WTC11 (cell line): ENCODE data around the gene QARS1. TPM values are rescaled to one million over a fixed set of nuclear protein-coding genes. Genes with fewer than 3 reads are reported as not detected.

ENCODE experiments used
- ATAC-seq: fragments of 200-7000 bp; cut with Tn5 transposase; 2 replicates; pipeline ENCODE4 v1.10.0; 2021; ENCODE audit warnings: mild to moderate bottlenecking, moderate library complexity
- CTCF ChIA-PET: fragments of 300-600 bp; sonication (Branson Sonifier 250); formaldehyde crosslinking; loops from one replicate; lab custom pipeline; 2021; ENCODE audit warnings: antibody characterized with exemption; lab: Charles Lee
- POLR2A ChIA-PET: fragments of 350-600 bp; sonication (Branson Sonifier 250); formaldehyde crosslinking; loops from one replicate; lab custom pipeline; 2021; ENCODE audit warnings: antibody characterized with exemption; lab: Charles Lee
- DNase-seq: peaks from one replicate; pipeline ENCODE4 v3.0.0; 2021; ENCODE audit warnings: low spot score
- H3K27ac Mint-ChIP-seq: 2 replicates; pipeline ENCODE4 v1.8.0; 2021; ENCODE audit warnings: mixed read lengths
- H3K27me3 Mint-ChIP-seq: 2 replicates; pipeline ENCODE4 v1.8.0; 2021; ENCODE audit warnings: low read depth, mild to moderate bottlenecking, moderate library complexity, mixed read lengths
- H3K36me3 Mint-ChIP-seq: 2 replicates; pipeline ENCODE4 v1.8.0; 2021; ENCODE audit warnings: mixed read lengths
- H3K4me1 Mint-ChIP-seq: 2 replicates; pipeline ENCODE4 v1.8.0; 2022; ENCODE audit warnings: mixed read lengths
- H3K4me3 Mint-ChIP-seq: 2 replicates; pipeline ENCODE4 v1.8.0; 2021; ENCODE audit warnings: mild to moderate bottlenecking, moderate library complexity, mixed read lengths
- H3K9me3 Mint-ChIP-seq: 2 replicates; pipeline ENCODE4 v1.8.0; 2021; ENCODE audit warnings: mixed read lengths
- AFF4 ChIP-seq: sonication (generic); formaldehyde crosslinking; IDR thresholded peaks from 2 replicates; pipeline ENCODE4 v1.8.1; 2023; ENCODE audit warnings: mild to moderate bottlenecking, missing genetic modification reagents, borderline replicate concordance
- CDX4 ChIP-seq: fragments of 250-450 bp; sonication (Bioruptor Pico); IDR thresholded peaks from 2 replicates; pipeline ENCODE4 v1.9.0; 2021; ENCODE audit warnings: moderate library complexity, mild to moderate bottlenecking, inconsistent platforms, borderline replicate concordance
- E2F4 ChIP-seq: sonication (generic); formaldehyde crosslinking; IDR thresholded peaks from 2 replicates; pipeline ENCODE4 v1.8.1; 2022; ENCODE audit warnings: low read depth, mild to moderate bottlenecking, moderate library complexity, missing genetic modification reagents, borderline replicate concordance
- E2F5 ChIP-seq: sonication (generic); formaldehyde crosslinking; IDR thresholded peaks from 2 replicates; pipeline ENCODE4 v1.8.1; 2022; ENCODE audit warnings: mild to moderate bottlenecking, moderate library complexity, missing genetic modification reagents
- ETV6 ChIP-seq: sonication (generic); formaldehyde crosslinking; IDR thresholded peaks from 2 replicates; pipeline ENCODE4 v1.8.1; 2022; ENCODE audit warnings: mild to moderate bottlenecking, missing genetic modification reagents
- JAZF1 ChIP-seq: fragments of 250-450 bp; sonication (Bioruptor Pico); IDR thresholded peaks from 2 replicates; pipeline ENCODE4 v1.9.0; 2021; ENCODE audit warnings: moderate library complexity, mild to moderate bottlenecking, inconsistent platforms
- JUN ChIP-seq: sonication (generic); formaldehyde crosslinking; IDR thresholded peaks from 2 replicates; pipeline ENCODE4 v1.8.0; 2023; ENCODE audit warnings: mild to moderate bottlenecking, missing genetic modification reagents
- KAT7 ChIP-seq: sonication (generic); formaldehyde crosslinking; IDR thresholded peaks from 2 replicates; pipeline ENCODE4 v1.8.1; 2023; ENCODE audit warnings: missing genetic modification reagents, mild to moderate bottlenecking, borderline replicate concordance
- MAX ChIP-seq: sonication (generic); formaldehyde crosslinking; IDR thresholded peaks from 2 replicates; pipeline ENCODE4 v1.8.0; 2022; ENCODE audit warnings: mild to moderate bottlenecking, missing genetic modification reagents
- MXD4 ChIP-seq: fragments of 250-450 bp; sonication (Bioruptor Pico); IDR thresholded peaks from 2 replicates; pipeline ENCODE4 v1.8.0; 2021; ENCODE audit warnings: mild to moderate bottlenecking, moderate library complexity, borderline replicate concordance
- NR3C1 ChIP-seq: sonication (generic); formaldehyde crosslinking; conservative IDR thresholded peaks from 2 replicates; pipeline ENCODE4 v1.8.1; 2023; ENCODE audit warnings: low read depth, mild to moderate bottlenecking, missing genetic modification reagents
- PRRX2 ChIP-seq: fragments of 250-450 bp; sonication (Bioruptor Pico); IDR thresholded peaks from 2 replicates; pipeline ENCODE4 v1.8.0; 2021; ENCODE audit warnings: mild to moderate bottlenecking
- SMAD4 ChIP-seq: sonication (generic); formaldehyde crosslinking; IDR thresholded peaks from 2 replicates; pipeline ENCODE4 v1.8.0; 2022; ENCODE audit warnings: mild to moderate bottlenecking, missing genetic modification reagents
- STAT6 ChIP-seq: sonication (generic); formaldehyde crosslinking; conservative IDR thresholded peaks from 2 replicates; pipeline ENCODE4 v1.8.1; 2023; ENCODE audit warnings: mild to moderate bottlenecking, low read depth, missing genetic modification reagents, moderate library complexity
- TEAD4 ChIP-seq: sonication (generic); formaldehyde crosslinking; IDR thresholded peaks from 2 replicates; pipeline ENCODE4 v1.8.0; 2022; ENCODE audit warnings: mild to moderate bottlenecking, missing genetic modification reagents
- TP53 ChIP-seq: sonication (generic); formaldehyde crosslinking; IDR thresholded peaks from 2 replicates; pipeline ENCODE4 v1.8.1; 2023; ENCODE audit warnings: mild to moderate bottlenecking, missing genetic modification reagents
- ZNF219 ChIP-seq: sonication (generic); formaldehyde crosslinking; IDR thresholded peaks from 2 replicates; pipeline ENCODE4 v1.8.0; 2023; ENCODE audit warnings: missing genetic modification reagents, mild to moderate bottlenecking, borderline replicate concordance
- total RNA-seq: library from RNA; stranded (reverse); gene quantifications from 3 replicates; pipeline ENCODE4 v1.2.3, GENCODE V29; 2021

Gene QARS1
- total RNA-seq, 1 experiment from 2014 or later = 471 TPM

GRCh38 chr3:49140080-49140479 lies 35.5 kb upstream of the QARS1 start:
- ATAC-seq (no peak), DNase-seq (no peak)
- Mint-ChIP-seq H3K4me1 (no peaks in the 10 kb centered on the region), H3K27ac (no peak overlapping the region), H3K36me3 (peaks cover 22% of the 10 kb centered on the region), H3K4me3 (no peak overlapping the region), H3K27me3 (peaks cover 51% of the 10 kb centered on the region)
- POLR2A ChIA-PET = no interaction called here
- CTCF ChIA-PET = no interaction called here
- TF ChIP-seq NR3C1 (CRISPR knock-in tag) = no peak
- no peak for TF ChIP-seq TEAD4 (CRISPR knock-in tag)
- TF ChIP-seq, all 79 proteins: peak for 0
- peaks cover 34% of the 10 kb centered on the region for H3K9me3 Mint-ChIP-seq

GRCh38 chr3:49135499-49135898 lies 30.9 kb upstream of the QARS1 start:
- H3K4me1 Mint-ChIP-seq = peaks cover 12% of the 10 kb centered on the region
- peaks cover 6% of the 10 kb centered on the region for H3K9me3 Mint-ChIP-seq
- ChIA-PET CTCF (interaction anchor here (1.2 kb wide), 1 partner anchor 36 kb away, joined by 7 read pairs; the partner anchor contains the start of gene KLHDC8B), POLR2A (no interaction called here)
- ATAC-seq (no peak), DNase-seq (no peak)
- no peak overlapping the region for H3K4me3 Mint-ChIP-seq
- peaks cover 19% of the 10 kb centered on the region for H3K27me3 Mint-ChIP-seq
- H3K36me3 Mint-ChIP-seq = peaks cover 2% of the 10 kb centered on the region; the same call in 1 of the 2 replicates
- no peak overlapping the region for H3K27ac Mint-ChIP-seq
- TF ChIP-seq E2F4 (CRISPR knock-in tag) = no peak
- no peak for TF ChIP-seq STAT6
- TF ChIP-seq JUN = no peak
- TF ChIP-seq, all 79 proteins: peak for 0

GRCh38 chr3:49134471-49135265 lies 30.1 kb upstream of the QARS1 start:
- H3K4me3 Mint-ChIP-seq = peak overlapping the region; percentile 56
- H3K9me3 Mint-ChIP-seq = no peaks in the 10 kb centered on the region
- H3K4me1 Mint-ChIP-seq = peaks cover 12% of the 10 kb centered on the region
- H3K36me3 Mint-ChIP-seq = no peaks in the 10 kb centered on the region
- peaks cover 11% of the 10 kb centered on the region for H3K27me3 Mint-ChIP-seq
- POLR2A ChIA-PET = interaction anchor here (0.6 to 1.2 kb wide), 3 partner anchors 14 to 111 kb away, joined by 3 to 9 read pairs (median 3); partner anchors contain the start of genes QRICH1 and USP19
- no peak for ATAC-seq
- DNase-seq = no peak
- CTCF ChIA-PET = interaction anchor here (0.9 to 3.4 kb wide), 4 partner anchors 29 to 40 kb away, joined by 3 to 36 read pairs (median 14); partner anchors contain the start of genes KLHDC8B and QRICH1
- peak overlapping the region; percentile 11; the same call in 1 of the 2 replicates for H3K27ac Mint-ChIP-seq
- no peak for TF ChIP-seq PRRX2 (CRISPR knock-in tag)
- no peak for TF ChIP-seq ZNF219 (CRISPR knock-in tag)
- no peak for TF ChIP-seq CDX4
- no peak for TF ChIP-seq KAT7
- TF ChIP-seq TEAD4 (CRISPR knock-in tag) = no peak
- no peak for TF ChIP-seq MAX (CRISPR knock-in tag)
- TF ChIP-seq SMAD4 = no peak
- TF ChIP-seq ETV6 = no peak
- no peak for TF ChIP-seq MXD4 (CRISPR knock-in tag)
- TF ChIP-seq AFF4 (CRISPR knock-in tag) = no peak
- no peak for TF ChIP-seq TP53 (CRISPR knock-in tag)
- no peak for TF ChIP-seq E2F5 (CRISPR knock-in tag)
- TF ChIP-seq JAZF1 = no peak
